Activated naive CD4-positive, alpha-beta T cell treated with Interleukin-2 at 50 U/mL for 16 hours (primary cell): Measurements from ENCODE around the gene C1orf94.
"Not testable (repeated sequence)": the region's sequence is repeated elsewhere in the genome, so short reads cannot be mapped to it uniquely, and the experiment has no call there.

Experiments
- DNase-seq: peaks from one replicate; pipeline ENCODE4 v3.0.0-alpha.2; 2020

The C1orf94 gene

DNA sequence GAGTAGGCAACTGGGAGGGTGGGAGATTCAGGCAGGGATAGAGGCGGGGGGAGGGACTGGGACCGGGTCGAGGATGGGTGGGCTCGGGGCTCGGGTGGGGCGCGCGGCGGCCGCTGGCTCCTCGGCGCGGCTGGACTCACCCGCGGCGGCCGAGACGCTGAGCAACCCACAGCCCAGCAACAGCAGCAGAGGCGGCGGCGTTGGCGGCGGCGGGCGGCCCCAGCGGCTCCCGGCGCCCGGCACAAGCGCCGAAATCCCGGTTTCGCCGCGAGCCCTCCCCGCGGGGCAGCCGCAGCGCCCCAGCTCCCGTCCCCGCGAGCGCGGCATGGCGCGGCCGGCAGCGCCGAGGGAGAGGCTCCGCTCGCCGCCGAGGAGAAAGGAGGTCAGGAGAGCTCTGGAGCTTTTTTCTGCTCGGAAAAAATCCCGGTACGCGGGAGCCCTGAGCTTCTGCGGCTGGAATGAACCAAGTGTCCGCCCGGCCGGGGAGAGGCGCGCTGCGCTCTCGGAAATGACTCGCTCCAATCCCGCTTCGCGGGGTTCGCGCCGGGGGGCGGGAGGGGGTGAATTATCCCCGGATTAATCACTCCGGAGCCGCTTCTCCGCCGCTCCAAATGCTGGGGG is 11.8 kb upstream of the C1orf94 start, which contains the start of gene CSMD2:
Gene CSMD2, minus strand, starts transcription at position 460 of the 621 bp plus-strand sequence. Its CDS starts 133 bp downstream, at position 327.
- no peak for DNase-seq

DNA sequence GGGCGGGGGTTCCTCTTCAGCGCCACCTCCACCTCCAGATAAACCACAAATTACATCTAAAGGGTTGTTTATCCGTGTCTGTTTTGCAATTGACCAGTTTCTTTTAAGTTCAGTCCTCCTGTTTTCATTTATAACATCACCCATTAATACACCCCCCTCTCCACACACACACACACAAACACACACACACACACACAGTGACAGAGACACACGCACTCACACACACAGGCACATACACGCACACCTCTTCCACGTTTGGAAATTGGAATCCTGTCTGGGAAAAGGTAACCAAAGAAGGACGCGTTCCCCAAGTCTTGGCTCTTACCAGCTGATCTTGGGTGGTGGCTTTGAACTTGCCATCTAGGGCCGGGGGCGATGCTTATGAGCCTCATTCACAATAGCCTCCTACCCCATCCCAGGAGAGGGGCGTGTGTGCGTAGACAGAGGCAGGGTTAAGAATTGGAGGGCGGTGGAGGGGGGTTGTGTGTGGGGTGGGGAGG is 11.2 kb upstream of the C1orf94 start:
- DNase-seq: no peak

DNA sequence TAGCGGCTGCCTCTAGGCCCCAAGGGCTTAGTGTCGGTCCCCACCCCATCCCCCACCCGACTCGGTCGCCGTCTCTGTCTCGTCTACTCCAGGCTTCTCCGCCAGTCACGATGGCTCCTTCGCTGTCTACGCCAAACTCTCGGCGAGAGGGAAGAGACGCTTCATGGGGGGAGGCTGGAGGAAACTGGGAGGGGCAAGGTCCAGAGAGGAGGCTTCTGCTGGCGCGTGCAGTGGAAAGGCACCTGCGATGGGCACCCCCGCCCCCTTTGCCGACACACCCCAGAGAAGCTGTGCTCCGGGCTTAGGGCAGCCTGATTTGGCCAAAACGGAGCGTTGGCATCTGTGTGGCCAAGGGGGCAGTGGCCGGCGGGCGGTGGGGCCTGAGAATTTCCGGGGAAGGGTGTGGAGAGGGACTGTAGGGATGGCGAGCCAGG is 10.5 kb upstream of the C1orf94 start:
- no peak for DNase-seq

DNA sequence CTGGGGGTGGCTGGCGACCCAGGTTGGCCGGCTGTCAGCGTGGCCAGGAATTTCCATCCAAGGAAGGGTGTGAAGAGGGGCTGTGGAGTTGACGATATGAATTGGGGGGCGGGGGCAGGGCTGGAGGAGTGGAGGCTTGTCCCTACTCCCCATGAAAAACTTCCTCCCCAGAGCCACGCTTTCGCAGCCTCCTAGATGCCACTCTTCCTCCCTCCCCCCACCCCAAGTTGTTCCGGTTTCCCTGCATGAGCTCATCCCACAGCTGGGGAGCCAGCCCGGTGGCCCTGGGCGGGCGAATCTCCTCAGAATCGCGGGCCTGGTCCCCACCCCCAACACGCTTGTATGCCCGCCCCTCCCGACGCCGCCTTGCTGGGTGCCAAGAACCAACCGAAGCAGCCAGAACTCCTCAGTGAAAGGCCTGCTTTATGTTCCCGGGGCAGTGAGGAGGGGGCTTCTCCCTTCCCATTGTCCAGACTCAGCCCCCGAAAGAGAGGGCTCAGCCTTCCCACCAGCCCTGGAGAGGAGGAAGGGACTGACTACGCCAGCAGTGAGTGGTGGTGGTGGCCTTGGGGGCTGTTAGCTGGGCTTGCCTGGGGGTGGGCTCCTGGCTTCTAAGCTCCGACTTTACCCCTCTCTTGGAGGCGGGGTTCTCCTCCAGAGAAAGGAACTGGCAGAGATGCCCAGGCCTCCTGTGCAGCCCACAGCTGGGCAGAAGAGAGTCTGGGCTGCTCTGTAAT is 9.9 kb upstream of the C1orf94 start:
- no peak for DNase-seq

DNA sequence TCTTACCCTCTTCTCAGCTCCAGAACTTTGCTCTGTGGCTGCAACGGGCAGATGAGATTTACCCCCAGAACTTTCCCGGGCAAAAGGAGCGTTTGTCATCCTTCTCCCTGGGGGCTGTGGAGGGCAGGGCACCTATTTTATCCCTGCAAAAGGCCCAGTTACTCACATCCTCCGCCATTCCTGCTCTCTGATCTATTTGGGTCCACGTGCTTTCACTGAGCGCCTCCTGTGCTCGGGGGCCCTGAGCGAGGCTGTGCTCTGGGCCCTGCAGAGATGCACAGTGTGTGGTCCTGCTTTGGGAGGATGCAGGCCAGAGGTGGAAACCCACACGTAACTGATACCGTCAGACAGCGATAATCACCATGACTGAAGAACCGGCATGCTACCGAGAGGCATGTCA is 9.3 kb upstream of the C1orf94 start:
- no peak for DNase-seq

DNA sequence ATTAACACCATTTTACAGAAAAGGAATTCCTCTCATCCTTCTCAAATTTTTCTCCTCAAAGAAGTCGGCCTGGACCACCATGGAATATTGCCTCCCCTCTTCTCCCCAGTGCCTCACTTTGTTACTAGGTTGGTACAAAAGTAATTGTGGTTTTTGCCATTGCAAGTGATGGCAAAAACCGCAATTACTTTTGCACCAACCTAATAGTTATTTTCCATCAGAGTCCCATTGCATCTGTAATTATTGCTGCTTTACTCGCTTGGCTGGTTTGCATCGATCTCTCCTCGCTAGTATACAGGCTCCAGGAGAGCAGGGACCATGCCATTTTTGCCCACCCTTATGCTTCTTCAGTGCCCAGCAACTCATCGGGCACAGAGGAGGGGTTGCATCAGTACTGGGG is 963 bp upstream of the C1orf94 start:
- DNase-seq: no peak

DNA sequence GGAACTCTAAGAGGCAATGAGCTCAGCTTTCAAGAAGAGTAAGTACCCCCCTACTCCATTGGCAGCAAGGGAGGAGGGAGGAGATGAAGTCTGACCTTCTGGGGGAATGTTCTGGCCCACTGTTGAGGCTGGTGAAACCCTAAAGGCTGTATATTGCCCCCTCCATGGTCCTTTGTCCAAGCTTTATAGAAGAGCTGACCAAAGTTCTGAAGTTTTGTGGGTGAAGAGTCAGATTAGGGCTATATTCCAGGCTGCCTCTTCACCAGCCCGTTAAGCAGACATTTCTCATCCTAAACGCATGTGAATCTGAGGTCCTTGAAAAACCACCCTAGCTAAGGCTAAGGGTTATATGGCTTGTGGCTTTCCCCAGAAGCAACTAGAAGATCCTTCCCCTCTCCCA is 1.4 kb downstream of the C1orf94 start:
- DNase-seq: no peak

DNA sequence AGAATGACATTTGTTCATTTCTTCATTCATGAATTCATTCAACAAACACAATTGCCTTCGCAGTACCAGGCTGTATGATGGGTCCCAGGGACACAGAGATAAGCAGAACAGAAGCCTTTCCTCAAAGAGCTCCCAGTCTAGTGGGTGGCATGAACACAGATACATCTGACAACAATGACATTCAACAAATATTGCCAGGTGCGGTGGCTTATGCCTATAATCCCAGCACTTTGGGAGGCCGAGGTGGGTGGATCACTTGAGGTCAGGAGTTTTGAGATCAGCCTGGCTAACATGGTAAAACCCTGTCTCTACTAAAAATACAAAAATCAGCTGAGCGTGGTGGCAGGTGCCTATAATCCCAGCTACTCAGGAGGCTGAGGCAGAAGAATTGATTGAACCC is 6.7 kb downstream of the C1orf94 start:
- not testable (repeated sequence) for DNase-seq

DNA sequence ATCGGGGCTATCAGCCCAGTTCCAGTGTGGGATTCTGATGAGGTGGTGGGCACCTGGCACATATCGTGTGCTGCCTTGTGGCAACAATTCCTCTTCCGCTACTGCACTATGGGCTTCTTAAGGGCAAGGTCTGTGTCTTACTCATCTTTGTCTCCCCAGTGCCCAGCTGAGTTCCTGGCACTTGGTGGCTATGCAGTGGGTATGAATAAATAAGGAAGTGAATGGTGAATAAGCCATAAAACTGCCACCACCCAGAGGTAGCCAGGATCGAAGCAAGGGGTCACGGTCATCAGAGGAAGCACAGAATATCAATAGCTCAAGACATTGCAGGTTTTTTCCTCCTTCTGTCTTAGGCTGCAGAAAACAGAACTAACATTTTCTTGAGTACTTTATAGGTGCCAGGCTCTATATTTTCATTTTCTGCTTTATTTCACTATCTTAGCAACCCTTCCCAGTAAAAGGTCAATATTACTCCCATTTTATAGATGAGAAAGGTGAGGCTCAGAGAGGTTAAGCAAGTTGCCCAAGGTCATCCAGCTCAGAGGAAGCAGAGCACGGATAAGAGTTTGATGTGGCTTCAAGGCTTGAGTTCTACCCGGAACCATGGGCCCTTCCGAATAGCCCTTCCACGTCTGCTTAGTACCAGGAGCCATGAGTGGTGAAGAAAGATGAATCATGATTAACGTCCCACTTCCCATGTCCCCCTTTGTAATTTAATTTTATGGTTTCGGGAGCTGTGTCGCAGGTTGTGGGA is 10.2 kb downstream of the C1orf94 start:
- DNase-seq: no peak

DNA sequence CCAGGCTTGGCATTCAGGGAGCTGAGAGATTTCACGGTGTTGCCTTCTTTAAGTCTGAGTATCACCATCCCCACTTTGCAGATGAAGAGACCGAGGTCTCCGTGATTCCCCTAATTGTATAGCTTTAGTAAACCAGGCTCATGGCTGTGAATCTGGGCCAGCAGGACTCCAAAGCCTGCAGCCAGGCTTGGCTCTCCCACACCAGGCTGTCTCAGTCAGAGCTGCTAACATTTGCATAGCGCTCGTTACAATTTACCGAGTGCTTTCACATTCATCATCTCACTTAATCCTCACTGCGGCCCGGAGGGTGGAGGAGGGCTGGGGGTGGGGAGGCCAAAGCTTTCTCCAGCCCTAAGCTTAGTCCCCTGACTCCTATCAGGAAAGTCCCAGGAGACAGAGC is 11.7 kb downstream of the C1orf94 start:
- no peak for DNase-seq

DNA sequence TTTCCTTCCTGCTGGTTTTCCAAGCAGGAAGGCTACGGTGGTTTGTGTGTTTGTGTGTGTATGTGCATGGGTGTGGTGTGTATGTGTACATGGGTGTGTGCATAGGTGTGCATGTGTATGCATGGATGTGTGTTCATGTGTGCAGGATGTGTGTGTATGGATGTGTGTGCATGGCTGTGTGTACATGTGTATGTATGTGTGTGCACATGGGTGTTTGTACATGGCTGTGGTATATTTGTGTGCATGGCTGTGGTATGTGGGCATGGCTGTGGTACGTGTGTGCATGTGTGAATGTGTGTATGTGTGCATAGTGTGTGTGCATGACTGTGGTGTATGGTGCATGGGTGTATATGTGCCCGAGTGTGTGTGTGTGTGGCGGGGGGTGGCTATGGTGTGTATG is 12.3 kb downstream of the C1orf94 start:
- DNase-seq: no peak

DNA sequence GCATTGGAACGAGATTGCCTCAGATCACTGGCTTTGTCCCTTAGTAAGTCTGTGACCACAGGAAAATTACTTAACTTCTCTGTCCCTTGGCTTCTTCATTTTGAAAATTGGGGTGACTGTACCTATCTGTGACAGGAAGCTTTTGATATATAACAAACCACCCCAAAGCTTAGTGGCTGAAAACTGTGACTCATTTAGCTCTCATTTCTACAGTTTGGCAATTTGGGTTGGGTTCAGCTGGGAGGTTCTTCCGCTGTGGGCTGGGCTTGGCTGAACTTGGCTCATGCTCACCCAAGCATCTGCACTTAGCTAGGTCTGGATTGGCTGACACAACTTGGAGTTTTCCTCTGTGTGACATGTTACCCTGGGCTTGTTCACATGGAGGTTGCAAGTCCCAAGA is 14.0 kb downstream of the C1orf94 start:
- DNase-seq: no peak

DNA sequence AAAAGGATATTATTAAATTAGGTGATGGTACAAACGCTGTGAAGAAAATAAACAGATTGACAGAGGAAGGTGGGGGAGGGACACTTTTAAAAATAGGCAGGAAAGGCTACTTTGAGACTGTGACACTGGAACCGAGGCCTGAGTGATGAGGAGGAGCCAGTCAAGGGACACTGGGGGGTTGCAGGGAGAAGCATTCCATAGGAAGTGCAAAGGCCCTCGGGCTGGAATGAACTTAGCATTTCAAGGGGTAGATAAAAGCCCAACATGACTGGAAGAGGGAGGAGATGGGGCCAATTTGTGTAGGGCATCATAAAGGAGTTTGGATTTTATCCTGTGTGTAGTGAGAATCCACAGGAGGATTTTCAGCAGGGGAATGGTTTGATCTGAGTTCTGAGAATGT is 15.9 kb downstream of the C1orf94 start:
- DNase-seq: no peak

DNA sequence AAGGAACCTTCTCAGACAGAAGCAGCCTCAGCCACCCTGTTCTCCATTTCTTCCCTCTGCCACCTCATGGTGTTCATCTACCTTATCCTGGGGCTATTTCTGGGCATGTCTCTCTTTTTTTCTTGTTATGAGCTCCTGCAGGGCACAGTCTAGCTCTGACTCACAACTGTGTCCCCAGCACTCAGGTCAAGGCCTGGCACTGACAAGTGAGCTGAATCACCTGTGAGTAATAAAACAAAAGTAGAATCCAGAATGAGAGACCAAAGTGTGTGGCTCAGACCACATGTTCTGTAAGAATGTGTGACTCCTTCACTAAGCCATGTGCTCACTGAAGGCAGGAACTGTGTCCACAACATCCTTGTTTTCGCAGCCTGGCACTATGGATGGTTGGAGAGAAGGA is 23.2 kb downstream of the C1orf94 start:
- no peak for DNase-seq

DNA sequence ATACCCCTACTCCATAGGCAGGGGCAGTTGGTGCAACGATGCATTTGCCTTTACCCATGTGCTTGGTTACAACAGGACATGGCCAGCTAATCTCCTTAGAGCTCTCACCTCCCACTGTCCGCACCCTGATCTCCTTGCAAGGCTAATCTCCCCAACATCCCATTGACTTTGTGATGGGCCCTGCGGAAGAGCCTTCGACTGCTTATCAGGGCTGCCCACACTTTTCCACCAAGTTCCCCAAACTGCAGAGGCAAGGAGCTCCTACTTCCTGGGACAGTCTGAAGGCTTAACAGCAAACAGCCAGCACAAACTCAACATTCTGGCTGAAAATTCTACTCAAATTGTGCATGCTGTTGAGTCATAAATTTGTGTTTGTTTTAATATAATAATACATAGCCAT is 36.0 kb downstream of the C1orf94 start:
- no peak for DNase-seq

DNA sequence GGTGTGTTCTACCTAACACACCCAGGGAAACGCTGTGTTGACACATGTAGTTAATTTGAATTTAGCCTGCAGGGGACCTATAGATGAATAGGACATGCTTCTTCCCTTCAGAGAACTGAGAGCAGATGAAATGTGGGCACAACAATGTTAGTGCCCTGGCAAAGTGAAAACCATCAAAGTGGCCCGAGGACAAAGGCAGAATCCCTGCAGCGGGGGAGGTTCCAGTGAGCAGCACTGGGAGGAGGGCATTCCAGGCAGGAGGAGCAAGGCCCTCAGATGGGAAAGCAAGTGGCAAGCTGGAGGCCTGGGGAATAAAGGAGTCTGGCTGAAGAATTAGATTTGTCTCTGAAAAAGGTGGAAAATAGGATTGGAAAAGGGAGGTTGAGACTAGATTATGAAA is 37.2 kb downstream of the C1orf94 start:
- no peak for DNase-seq

DNA sequence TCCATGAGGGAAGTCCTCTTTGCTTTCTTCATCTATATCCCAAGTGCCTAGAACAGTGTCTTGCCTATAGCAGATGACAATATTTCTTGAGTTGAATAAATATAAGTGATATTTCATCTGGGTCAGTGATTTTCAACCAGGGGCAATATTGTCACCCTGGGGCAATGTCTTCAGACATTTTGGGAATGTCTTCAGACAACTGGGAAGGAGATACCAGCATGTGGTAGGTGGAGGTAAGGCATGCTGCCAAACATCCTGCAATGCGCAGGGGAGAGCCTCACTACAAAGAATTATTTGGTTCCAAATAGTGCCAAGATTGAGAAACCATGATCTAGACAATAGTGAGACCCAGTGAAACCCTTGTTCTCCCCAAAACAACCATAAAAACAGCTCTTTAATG is 54.7 kb downstream of the C1orf94 start:
- DNase-seq: no peak

DNA sequence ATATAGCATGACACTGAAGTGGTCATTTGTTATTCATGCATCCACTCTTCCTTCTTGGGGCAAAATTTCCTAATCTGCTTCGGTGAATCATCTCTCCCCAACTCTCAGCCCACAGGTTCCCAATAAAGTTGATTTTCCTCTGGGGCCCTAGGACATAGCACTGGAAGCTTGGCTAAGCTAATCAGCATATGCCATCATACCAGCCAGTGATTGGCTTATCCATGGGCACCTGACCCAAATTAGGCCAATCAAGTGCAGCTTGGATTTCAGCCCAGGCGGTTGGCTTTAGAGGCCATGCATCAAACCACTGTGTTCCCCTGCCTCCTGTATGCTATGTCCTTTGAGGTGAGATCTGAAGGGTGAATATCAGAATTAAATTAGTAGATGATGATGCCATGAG is 58.9 kb downstream of the C1orf94 start:
- DNase-seq: no peak

DNA sequence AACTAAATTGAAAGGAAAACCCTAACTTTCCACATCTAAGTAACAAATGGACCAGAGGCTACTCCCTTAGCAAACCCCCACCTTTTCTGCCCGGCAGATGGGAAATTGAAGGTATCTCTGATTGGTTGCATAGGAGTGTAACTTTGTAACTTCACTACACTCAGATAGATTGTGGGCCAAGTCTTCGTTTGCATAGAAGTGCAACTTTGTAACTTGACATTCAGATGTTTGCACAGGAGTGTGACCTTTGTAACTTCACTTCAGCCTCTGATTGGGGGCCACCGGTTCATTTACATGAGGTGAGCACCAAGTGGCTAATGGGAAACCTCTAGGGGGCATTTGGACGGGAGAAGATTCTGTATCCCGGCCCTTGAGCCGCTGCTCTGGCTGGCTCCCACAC is 59.4 kb downstream of the C1orf94 start:
- no peak for DNase-seq

DNA sequence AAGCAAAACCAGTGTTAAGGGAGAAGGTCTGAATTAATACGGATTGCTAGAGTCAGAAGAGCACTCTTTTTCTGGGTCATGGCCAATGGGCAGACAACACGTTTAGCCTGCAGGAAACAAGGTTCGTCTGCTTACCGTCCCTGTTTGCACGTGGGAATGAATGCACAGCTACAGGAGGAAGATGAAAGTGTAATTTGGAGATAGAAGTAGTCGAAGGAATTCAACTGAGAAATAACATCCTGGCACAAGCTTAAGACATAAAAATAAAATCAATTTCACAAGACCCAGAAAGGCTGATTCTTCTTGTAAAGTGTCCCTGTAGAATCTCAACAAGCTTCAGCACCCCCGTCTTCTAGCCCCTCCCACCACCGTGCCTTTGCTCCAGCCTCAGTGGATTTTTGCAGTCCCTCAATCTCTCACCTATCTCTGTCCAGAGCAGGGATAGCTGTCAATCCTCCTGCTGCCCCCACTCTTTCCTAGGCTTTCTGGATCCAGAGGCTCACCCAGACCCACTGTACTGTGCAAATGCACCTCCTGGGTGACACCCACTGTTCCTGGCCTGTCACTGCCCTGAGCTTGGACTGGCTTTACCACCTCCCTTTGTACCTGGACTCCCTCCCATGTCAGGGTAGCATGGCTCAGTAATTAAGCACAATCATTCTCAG is 60.6 kb downstream of the C1orf94 start:
- DNase-seq: no peak

DNA sequence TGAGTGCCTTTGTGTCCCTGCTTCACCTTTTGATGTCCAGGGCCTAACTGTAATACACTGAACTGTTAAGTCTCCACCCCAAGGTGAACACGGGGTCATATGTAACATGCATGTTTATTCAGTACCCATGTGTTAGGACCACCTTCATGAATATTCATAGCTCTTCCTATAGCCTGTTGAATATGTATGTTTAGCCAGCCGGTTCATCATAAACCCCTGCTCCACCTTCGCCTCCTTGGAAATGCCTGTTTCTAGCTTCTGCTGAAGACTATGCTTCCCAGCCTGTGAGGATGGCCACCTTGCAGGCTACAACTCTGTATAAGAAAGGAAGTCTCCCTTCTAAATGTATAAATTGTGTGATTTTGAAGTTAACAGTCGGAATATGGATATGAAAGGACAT is 69.3 kb downstream of the C1orf94 start:
- no peak for DNase-seq

DNA sequence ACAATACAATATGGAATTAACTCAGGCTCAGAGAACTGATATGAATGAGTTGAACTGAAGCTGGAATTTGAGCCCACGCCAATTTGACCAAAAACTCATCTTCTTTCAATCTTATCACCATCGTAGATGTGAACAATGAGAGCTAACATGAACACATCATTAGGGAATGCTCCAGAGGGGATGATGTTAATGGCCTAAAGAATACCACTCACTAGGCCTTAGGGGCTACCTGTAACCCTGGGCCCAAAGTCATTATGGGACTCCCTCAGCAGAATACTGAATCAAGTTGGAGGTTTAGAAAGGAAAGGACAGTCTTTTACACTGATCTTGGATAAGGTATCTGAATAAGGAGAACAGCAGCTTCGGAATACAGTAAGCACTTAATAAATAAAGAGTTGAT is 73.6 kb downstream of the C1orf94 start:
- DNase-seq: no peak
